NCI-H1092 treated with DMSO at 0.1 percent for 48 hours (cell line): ENCODE measurements around the gene WFDC1.
A peak's percentile ranks its signal among the peaks of the same experiment; 100 is the strongest.

Experiments
- DNase-seq: peaks from one replicate; lab custom pipeline; 2025; lab: John Stamatoyannopoulos, UW

The WFDC1 gene

GRCh38 chr16:84351630-84352029 lies 57.0 kb downstream of the WFDC1 start:
- no peak for DNase-seq

- no peak for DNase-seq
Observed at GRCh38 chr16:84354306-84354705, 59.6 kb downstream of the WFDC1 start.

GRCh38 chr16:84355149-84355548 lies 60.5 kb downstream of the WFDC1 start:
- DNase-seq = no peak

GRCh38 chr16:84356176-84356575 lies 61.5 kb downstream of the WFDC1 start:
- DNase-seq = no peak

- DNase-seq = peak; percentile 73
Observed at GRCh38 chr16:84356591-84357116, 62.0 kb downstream of the WFDC1 start.

- DNase-seq = peak; percentile 73
Observed at GRCh38 chr16:84357191-84357651, 62.5 kb downstream of the WFDC1 start.

GRCh38 chr16:84358601-84359295 lies 64.1 kb downstream of the WFDC1 start:
- no peak for DNase-seq

- no peak for DNase-seq
Observed at GRCh38 chr16:84359326-84359725, 64.6 kb downstream of the WFDC1 start.

- no peak for DNase-seq
Observed at GRCh38 chr16:84360170-84360569, 65.5 kb downstream of the WFDC1 start.

GRCh38 chr16:84360748-84361147 lies 66.1 kb downstream of the WFDC1 start:
- no peak for DNase-seq

GRCh38 chr16:84361546-84361945 lies 66.9 kb downstream of the WFDC1 start:
- DNase-seq = no peak

- DNase-seq = peak; percentile 24
Observed at GRCh38 chr16:84362471-84362941, 67.8 kb downstream of the WFDC1 start.

GRCh38 chr16:84366208-84366607 lies 71.5 kb downstream of the WFDC1 start:
- no peak for DNase-seq

GRCh38 chr16:84367297-84367680 lies 72.6 kb downstream of the WFDC1 start:
- DNase-seq = no peak

- no peak for DNase-seq
Observed at GRCh38 chr16:84367750-84368307, 73.2 kb downstream of the WFDC1 start.

- DNase-seq = no peak
Observed at GRCh38 chr16:84368308-84368996, 73.8 kb downstream of the WFDC1 start, which contains the start of gene ATP2C2. TSS of gene ATP2C2 (plus strand) at chr16:84368538. CDS start at chr16:84368616, 78 bp downstream.

- DNase-seq = no peak
Observed at GRCh38 chr16:84369105-84369504, 74.4 kb downstream of the WFDC1 start.

GRCh38 chr16:84369938-84370627 lies 75.4 kb downstream of the WFDC1 start:
- DNase-seq = no peak

GRCh38 chr16:84370723-84371552 lies 76.3 kb downstream of the WFDC1 start:
- no peak for DNase-seq

- DNase-seq = no peak
Observed at GRCh38 chr16:84371553-84371865, 76.8 kb downstream of the WFDC1 start.

GRCh38 chr16:84373907-84374489 lies 79.3 kb downstream of the WFDC1 start:
- no peak for DNase-seq
